Measurements from ENCODE around the gene MOCOS. TPM values are rescaled to one million over a fixed set of nuclear protein-coding genes. Genes with fewer than 3 reads are reported as not detected.

The MOCOS gene
- total RNA-seq, 1 experiment from 2014 or later: 5.1 TPM

DNA sequence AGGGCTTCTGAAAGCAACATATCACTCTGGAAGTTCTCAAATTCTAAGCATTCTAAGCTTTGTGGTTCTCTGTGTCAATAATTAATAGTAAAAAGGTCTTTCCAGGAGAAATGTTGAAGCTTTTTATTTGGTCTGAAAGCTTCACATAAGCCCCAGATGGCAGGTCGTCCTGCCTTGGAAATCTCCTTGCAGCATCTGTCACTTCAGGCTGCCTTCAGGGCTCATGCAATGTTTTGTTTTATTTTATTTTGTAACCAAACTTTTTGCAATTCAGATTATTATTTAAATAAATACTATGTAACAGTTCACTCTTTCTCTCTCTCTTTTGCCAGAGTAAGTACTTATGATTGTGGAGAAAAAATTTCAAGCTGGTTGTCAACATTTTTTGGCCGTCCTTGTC lies 63.5 kb downstream of the MOCOS start:
- CTCF ChIA-PET: no interaction called here
- Histone ChIP-seq H3K79me2 (ENCODE audit: low read length) (no peaks in the 10 kb centered on the region), H3K4me2 (ENCODE audit: low read length) (no peak overlapping the region), H3K4me3 (ENCODE audit: low read length) (no peak overlapping the region), H3K27me3 (ENCODE audit: low read length) (no peaks in the 10 kb centered on the region), H3K4me1 (ENCODE audit: insufficient read depth, low read length) (no peaks in the 10 kb centered on the region), H4K20me1 (ENCODE audit: low read length) (no peaks in the 10 kb centered on the region), H3K9me2 (replicated peaks; ENCODE audit: low read length) (no peaks in the 10 kb centered on the region), H3K9me3 (ENCODE audit: low read length) (no peaks in the 10 kb centered on the region), H3K36me3 (ENCODE audit: low read depth, low read length) (no peaks in the 10 kb centered on the region), H2AFZ (ENCODE audit: low read length) (no peak overlapping the region), H3K9ac (ENCODE audit: low read length) (no peak overlapping the region), H3F3A (ENCODE audit: low read length, unreplicated experiment) (no peaks in the 10 kb centered on the region), H3K27ac (ENCODE audit: low read length) (no peak overlapping the region)
- intact Hi-C loops (cut with micrococcal nuclease): no loop called here
- TF ChIP-seq, protein P1, sequence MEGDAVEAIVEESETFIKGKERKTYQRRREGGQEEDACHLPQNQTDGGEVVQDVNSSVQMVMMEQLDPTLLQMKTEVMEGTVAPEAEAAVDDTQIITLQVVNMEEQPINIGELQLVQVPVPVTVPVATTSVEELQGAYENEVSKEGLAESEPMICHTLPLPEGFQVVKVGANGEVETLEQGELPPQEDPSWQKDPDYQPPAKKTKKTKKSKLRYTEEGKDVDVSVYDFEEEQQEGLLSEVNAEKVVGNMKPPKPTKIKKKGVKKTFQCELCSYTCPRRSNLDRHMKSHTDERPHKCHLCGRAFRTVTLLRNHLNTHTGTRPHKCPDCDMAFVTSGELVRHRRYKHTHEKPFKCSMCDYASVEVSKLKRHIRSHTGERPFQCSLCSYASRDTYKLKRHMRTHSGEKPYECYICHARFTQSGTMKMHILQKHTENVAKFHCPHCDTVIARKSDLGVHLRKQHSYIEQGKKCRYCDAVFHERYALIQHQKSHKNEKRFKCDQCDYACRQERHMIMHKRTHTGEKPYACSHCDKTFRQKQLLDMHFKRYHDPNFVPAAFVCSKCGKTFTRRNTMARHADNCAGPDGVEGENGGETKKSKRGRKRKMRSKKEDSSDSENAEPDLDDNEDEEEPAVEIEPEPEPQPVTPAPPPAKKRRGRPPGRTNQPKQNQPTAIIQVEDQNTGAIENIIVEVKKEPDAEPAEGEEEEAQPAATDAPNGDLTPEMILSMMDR (conservative IDR thresholded peaks at IDR 0.05; ENCODE audit: low read depth, low read length): no peak
- TF ChIP-seq EZH2 (IDR thresholded peaks at IDR 0.05; ENCODE audit: low read length, unreplicated experiment) (no peak), EZH2phosphoT487 (IDR thresholded peaks at IDR 0.05; ENCODE audit: borderline replicate concordance, low read length) (no peak)
- no TSS peak for BruUV-seq (replicated peaks)
- no peak for ATAC-seq
- POLR2A ChIA-PET (ENCODE audit: unreplicated experiment): no interaction called here
- DNase-seq: no peak

DNA sequence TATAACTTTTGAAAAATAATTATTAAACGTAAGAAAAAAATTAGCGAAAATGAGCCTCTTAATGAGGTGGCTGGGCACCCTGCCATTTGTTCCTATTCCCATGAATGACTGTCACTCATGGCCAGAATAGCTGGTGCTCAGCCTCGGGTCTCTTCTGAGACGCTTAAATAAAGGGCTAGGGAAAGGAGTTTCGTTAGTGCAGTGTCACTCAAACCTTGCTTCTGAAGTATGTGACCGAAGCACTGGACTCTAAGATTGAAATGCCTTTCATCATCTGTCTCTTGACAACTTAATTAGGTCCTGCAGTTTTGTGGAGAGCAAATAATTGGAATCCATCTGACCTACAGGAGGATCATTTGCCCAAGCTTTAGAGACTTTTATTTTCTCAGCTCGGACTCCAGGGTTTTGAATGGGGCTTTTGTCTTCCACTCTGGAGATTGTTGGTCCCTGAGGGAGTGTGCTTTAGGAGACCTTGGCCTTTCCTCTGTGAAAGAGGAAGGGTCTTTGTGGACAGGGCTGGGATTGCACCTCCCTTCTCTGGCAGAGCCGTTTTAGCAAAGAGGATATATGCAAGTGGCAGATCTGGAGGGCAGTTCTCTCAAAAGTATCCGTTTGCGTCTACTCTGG lies 67.9 kb downstream of the MOCOS start:
- H4K20me1 ChIP-seq (ENCODE audit: low read length): no peaks in the 10 kb centered on the region
- no peaks in the 10 kb centered on the region for H3K27me3 ChIP-seq (ENCODE audit: low read length)
- no peak overlapping the region for H3K4me2 ChIP-seq (ENCODE audit: low read length)
- no peak for TF ChIP-seq EZH2 (IDR thresholded peaks at IDR 0.05; ENCODE audit: low read length, unreplicated experiment)
- TF ChIP-seq EZH2phosphoT487 (IDR thresholded peaks at IDR 0.05; ENCODE audit: borderline replicate concordance, low read length): no peak
- TF ChIP-seq, protein P1 (conservative IDR thresholded peaks at IDR 0.05; ENCODE audit: low read depth, low read length): no peak
- H3K9me3 ChIP-seq (ENCODE audit: low read length): no peaks in the 10 kb centered on the region
- H3K4me1 ChIP-seq (ENCODE audit: insufficient read depth, low read length): no peaks in the 10 kb centered on the region
- H3K9me2 ChIP-seq (replicated peaks; ENCODE audit: low read length): no peaks in the 10 kb centered on the region
- BruUV-seq (replicated peaks): no TSS peak
- H3F3A ChIP-seq (ENCODE audit: low read length, unreplicated experiment): no peaks in the 10 kb centered on the region
- DNase-seq (no peak), ATAC-seq (no peak)
- H2AFZ ChIP-seq (ENCODE audit: low read length): no peak overlapping the region
- no peak overlapping the region for H3K9ac ChIP-seq (ENCODE audit: low read length)
- H3K4me3 ChIP-seq (ENCODE audit: low read length): no peak overlapping the region
- no peak overlapping the region for H3K27ac ChIP-seq (ENCODE audit: low read length)
- ChIA-PET POLR2A (ENCODE audit: unreplicated experiment) (no interaction called here), CTCF (no interaction called here)
- no peaks in the 10 kb centered on the region for H3K79me2 ChIP-seq (ENCODE audit: low read length)
- intact Hi-C loops (cut with micrococcal nuclease): no loop called here
- H3K36me3 ChIP-seq (ENCODE audit: low read depth, low read length): no peaks in the 10 kb centered on the region

DNA sequence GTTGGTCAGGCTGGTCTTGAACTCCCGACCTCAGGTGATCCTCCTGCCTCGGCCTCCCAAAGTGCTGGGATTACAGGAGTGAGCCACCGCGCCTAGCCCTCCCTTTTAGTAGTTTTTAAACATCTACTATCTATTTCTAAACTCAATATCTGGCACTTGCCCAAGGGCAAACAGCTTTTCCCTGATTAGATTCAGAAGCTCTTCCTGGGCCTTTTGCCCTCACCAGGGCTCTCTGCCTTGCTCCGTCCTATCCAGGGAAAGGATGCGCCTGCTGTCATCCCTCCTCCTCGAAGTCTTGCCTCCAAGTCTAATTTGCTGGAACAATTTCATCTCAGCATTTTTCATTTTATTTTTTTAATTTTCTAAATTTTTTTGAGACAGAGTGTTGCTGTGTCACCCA lies 68.8 kb downstream of the MOCOS start:
- H2AFZ ChIP-seq (ENCODE audit: low read length): no peak overlapping the region
- no TSS peak for BruUV-seq (replicated peaks)
- H3K36me3 ChIP-seq (ENCODE audit: low read depth, low read length): no peaks in the 10 kb centered on the region
- ChIA-PET POLR2A (ENCODE audit: unreplicated experiment) (no interaction called here), CTCF (no interaction called here)
- no peak overlapping the region for H3K4me2 ChIP-seq (ENCODE audit: low read length)
- DNase-seq (no peak), ATAC-seq (no peak)
- no peak overlapping the region for H3K27ac ChIP-seq (ENCODE audit: low read length)
- intact Hi-C loops (cut with micrococcal nuclease): no loop called here
- H3K9me2 ChIP-seq (replicated peaks; ENCODE audit: low read length): no peaks in the 10 kb centered on the region
- H3K4me3 ChIP-seq (ENCODE audit: low read length): no peak overlapping the region
- no peaks in the 10 kb centered on the region for H3K27me3 ChIP-seq (ENCODE audit: low read length)
- no peak overlapping the region for H3K9ac ChIP-seq (ENCODE audit: low read length)
- TF ChIP-seq EZH2phosphoT487 (IDR thresholded peaks at IDR 0.05; ENCODE audit: borderline replicate concordance, low read length): no peak
- TF ChIP-seq, protein P1 (conservative IDR thresholded peaks at IDR 0.05; ENCODE audit: low read depth, low read length): no peak
- TF ChIP-seq EZH2 (IDR thresholded peaks at IDR 0.05; ENCODE audit: low read length, unreplicated experiment): no peak
- H4K20me1 ChIP-seq (ENCODE audit: low read length): no peaks in the 10 kb centered on the region
- H3K79me2 ChIP-seq (ENCODE audit: low read length): no peaks in the 10 kb centered on the region
- no peaks in the 10 kb centered on the region for H3K9me3 ChIP-seq (ENCODE audit: low read length)
- H3K4me1 ChIP-seq (ENCODE audit: insufficient read depth, low read length): no peaks in the 10 kb centered on the region
- no peaks in the 10 kb centered on the region for H3F3A ChIP-seq (ENCODE audit: low read length, unreplicated experiment)
